IPS-18c (cell line): ENCODE results near the gene BMS1.
"Not testable (repeated sequence)": the region's sequence is repeated elsewhere in the genome, so short reads cannot be mapped to it uniquely, and the experiment has no call there.

Experiments
- H3K4me3 ChIP-seq: 2 replicates; pipeline ENCODE4 v1.7.0; 2013; ENCODE audit warnings: low read depth, mild to moderate bottlenecking, low read length, moderate library complexity; ENCODE audit not compliant: insufficient read depth
- H3K9me3 ChIP-seq: one replicate; pipeline ENCODE4 v1.6.1; 2013; ENCODE audit warnings: mild to moderate bottlenecking, low read length, moderate library complexity; ENCODE audit not compliant: control insufficient read depth, insufficient read depth

BMS1 gene

DNA sequence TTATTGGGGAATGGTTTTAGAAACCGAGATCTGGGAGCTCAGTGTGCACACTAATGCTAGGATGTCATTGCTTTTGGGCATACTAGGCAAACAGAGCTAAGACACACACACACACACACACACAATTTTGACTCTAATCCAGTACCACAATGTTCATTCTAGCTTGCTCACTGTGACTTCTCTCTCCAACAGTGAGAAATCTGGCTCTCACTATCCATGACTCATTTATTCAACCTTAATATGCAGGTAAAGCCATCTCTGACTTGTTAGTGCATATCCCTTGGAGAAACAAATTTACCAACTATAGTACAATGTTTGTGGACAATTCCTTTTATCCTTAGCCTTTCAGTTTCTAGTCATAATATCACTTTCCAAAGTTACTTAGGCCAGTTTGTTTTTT lies 5.9 kb upstream of the BMS1 start:
- Histone ChIP-seq H3K4me3 (no peak overlapping the region), H3K9me3 (peaks cover 3% of the 10 kb centered on the region)

DNA sequence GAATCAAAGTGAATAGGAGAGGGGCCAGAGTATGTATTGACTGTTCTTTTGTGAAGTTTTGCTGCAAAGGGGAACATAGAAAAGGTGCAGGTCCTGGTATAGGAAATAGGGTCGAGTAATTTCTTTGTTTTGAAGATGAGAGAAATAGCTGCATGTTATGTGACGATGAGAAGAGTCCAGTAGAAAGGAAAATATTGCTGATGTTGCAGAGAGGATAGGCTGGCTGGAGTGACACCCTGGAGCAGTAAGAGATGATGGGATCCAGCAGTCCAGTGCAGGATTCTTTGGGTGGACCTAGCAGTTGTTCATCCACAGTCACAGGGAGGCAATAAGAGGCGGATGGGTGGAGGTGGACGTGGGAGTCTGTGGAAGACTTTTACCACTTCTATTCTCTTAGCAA lies 2.1 kb upstream of the BMS1 start:
- no peaks in the 10 kb centered on the region for H3K9me3 ChIP-seq
- no peak overlapping the region for H3K4me3 ChIP-seq

DNA sequence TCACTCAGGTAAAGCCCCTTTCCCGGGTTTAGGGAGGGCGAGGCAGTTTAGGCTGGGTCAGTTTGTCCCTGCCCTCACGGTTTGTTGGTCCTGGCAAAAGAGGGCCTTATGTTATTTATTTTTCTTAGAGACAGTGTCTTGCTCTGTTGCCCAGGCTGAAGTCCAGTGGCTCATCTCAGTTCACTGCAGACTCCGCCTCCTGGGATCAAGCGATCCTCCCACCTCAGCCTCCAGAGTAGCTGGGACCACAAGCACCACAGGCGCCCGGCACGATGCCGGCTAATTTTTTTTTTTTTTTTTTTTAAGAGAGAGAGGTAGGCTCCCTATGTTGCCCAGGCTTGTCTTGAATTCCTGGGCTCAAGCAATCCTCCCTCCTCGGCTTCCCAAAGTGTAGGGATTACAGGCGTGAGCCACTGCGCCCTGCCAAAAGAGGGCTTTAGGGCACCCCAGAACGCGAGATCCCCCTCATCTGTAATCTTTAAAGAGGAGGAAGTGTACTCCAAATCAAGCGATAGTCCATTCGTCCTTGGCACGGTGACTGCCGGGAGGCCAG lies 626 bp upstream of the BMS1 start:
- peak overlapping the region; percentile 92 for H3K4me3 ChIP-seq
- no peaks in the 10 kb centered on the region for H3K9me3 ChIP-seq

DNA sequence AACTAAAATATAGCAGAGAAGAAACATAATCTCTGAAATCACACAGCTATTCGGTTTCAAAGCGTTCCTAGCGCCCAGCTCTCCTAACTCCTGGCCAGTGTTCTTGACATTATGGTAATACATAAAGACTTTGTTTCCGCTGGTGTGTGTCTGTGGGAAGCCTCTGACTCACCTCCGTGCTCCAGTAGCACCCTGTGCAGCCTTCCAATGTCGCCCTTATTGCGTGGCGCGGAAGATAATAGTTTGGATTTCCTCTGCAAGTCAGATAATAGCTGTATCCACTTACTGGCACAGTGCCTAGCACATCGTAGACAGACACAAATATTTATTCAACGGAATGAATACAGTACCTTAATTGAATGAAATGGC lies 570 bp downstream of the BMS1 start:
- Histone ChIP-seq H3K4me3 (peak overlapping the region; percentile 92), H3K9me3 (no peaks in the 10 kb centered on the region)

DNA sequence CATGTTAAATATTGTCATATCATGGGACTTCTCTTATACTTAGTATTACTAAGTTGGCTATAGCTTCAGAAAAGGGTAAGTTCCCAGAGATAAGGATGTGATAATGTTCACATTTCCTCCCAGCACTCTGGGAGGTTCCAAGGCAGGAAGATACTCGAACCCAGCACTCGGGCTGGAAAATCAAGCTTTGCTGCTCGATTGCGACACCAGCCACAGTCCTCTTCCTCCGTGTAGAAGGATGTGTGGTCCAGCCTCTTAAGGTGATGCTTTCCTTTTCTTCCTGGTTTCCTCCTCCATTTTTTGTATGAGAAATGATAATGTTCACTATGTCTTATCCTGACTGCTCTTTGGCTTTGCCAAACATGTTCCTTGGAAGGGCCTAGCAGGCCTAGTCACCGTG lies 3.2 kb downstream of the BMS1 start:
- Histone ChIP-seq H3K9me3 (no peaks in the 10 kb centered on the region), H3K4me3 (no peak overlapping the region)

DNA sequence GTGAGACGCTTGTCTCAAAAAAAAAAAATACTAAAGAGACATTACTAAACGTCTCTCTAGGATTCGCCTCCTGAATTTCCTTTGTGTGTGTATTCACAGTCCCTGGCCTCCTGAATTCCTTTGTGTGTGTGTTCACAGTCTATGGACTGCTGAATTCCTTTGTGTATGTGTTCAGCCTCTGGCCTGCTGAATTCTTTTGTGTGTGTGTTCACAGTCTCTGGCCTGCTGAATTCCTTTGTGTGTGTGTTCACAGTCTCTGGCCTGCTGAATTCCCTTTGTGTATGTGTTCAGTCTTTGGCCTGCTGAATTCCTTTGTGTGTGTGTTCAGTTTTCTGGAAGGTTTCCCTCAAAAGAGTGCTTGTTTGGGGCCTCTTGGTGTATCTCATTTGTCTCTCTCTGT lies 8.2 kb downstream of the BMS1 start:
- no peak overlapping the region for H3K4me3 ChIP-seq
- no peaks in the 10 kb centered on the region for H3K9me3 ChIP-seq

DNA sequence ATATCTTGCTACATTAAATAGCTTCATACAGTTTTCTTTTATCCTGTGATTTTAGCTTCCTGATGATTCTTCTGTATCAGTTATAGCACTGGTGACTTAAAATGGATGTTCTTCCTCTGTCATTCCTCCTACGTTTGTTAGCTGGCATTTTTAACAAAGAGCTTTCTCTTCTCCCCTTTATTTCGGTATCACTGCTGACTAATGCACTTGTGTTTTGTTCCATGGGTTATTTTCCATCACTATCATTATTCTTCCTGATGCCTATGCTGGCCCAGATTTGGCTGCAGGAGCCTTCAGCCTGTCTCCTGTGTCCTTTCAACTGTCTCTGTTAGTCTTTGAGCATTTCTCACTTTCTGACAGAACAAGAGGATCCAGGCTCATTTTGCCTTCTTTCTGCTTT lies 13.1 kb downstream of the BMS1 start:
- H3K9me3 ChIP-seq, result no peaks in the 10 kb centered on the region
- H3K4me3 ChIP-seq, result no peak overlapping the region

DNA sequence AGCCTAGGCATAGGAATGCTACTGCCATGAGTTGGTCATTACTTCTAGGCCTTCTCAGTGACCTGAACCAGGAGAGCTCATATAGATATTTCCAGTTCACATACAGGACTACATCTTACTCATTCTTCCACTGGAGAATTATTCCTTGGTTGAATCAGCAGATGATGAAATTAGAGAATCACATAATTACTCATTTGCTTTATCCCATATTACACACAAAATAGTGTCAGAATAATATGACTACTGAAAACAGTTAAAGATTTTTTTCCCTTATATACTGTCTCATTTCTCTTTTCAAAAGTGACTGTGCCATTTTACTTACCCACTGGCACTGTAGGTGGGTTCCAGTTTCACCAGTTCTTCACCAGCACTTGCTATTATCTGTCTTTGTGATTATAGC lies 18.5 kb downstream of the BMS1 start:
- no peaks in the 10 kb centered on the region for H3K9me3 ChIP-seq
- no peak overlapping the region for H3K4me3 ChIP-seq

DNA sequence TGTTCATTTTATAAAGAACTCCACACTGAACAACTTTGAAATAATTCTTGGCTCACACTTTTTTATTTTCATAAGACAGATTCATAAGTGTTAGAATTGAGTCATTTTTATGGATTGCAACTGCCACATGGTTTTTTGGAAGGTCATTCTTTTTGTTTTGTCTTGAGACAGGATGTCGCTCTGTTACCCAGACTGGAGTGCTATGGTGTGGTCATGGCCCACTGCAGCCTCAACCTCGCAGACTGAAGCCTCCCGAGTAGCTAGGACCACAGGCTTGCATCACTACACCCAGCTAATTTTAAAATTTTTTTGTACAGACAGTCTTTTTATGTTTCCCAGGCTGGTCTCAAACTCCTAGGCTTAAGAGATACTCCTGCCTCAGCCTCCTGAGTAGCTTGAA lies 20.3 kb downstream of the BMS1 start:
- no peak overlapping the region for H3K4me3 ChIP-seq

DNA sequence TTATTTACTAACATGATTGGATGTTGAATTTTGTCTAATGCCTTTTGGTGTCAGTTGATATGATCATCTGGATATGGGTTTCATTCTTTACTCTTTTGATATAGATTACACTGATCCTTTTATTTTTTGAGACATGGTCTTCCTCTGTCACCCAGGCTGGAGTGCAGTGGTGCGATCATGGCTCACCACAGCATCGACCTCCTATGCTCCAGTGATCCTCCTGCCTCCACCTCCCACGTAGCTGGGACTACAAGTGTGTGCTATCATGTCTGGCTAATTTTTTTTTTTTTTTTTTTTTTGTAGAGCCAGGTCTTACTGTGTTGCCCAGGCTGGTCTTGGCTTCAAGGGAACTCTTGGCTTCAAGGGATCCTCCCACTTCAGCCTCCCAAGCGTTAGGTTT lies 27.1 kb downstream of the BMS1 start:
- Histone ChIP-seq H3K4me3 (no peak overlapping the region), H3K9me3 (no peaks in the 10 kb centered on the region)

More for the DNA sequence above, 20.3 kb downstream of the BMS1 start:
- H3K9me3 ChIP-seq, result no peaks in the 10 kb centered on the region

DNA sequence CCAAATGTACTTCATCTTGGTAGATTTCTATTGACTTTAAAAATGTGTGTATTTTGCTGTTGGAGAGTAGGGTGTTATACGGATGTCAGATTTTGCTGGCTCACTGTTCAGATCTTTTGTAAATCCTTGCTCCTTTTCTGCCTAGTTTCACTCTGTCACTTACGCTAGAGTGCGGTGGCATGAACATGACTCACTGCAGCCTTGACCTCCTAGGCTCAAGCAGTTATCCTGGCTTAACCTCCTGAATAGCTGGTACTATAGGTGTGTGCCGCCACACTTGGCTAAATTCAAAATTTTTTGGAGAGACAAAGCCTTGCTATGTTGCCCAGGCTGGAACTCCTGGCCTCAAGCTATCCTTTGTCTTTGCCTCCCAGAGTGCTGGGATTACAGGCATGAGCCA lies 29.4 kb downstream of the BMS1 start:
- Histone ChIP-seq H3K9me3 (no peaks in the 10 kb centered on the region), H3K4me3 (no peak overlapping the region)

DNA sequence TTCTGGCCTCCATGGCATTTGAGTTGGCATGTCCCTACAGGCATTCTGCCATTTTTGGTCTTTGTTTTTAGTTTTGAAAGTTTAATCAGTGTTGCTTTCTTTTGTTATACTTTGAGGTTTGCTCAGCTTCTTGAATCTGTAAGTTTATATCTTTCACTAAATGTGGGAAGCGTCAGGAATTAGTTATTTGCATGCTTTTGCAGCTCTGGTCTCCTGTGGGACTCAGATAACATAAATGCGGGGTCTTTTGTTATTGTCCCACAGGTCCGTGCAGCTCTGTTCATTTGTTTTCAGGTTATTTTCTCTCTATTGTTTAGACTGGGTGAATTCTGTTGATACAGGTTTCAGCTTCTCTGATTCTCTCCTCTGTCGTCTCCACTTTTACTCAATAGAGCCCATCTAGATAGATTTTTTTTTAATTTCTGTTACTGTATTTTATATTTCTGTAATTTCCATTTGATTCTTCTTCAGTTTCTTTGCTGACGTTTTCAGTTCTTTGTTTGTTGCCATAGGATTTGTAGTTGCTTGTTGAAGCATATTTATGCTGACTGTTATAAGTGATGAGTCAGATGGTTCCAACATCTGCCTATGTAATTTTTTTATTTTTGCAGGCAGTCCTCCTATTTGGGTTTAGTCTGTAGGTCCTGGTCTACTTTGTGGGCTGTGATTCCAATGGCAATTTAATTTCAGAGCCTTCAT lies 31.5 kb downstream of the BMS1 start:
- H3K4me3 ChIP-seq, H3K9me3 ChIP-seq: not testable (repeated sequence)

DNA sequence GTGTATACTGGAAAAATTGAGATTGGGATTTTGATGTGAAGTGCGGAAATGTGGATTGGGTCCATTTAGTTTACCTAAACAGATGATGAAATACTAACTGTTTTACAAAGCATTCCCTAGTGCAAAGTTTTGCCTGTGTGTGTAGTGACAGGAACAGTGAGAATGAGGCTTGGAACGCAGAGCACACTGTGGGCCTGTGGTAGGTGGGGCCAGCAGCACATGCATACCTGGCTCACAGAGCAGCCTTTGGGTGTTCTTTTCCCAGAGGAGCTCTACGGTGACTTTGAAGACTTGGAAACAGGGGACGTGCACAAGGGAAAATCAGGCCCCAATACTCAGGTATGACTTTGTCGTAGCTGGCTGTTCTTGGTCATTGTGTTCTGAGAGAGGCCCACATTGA lies 33.7 kb downstream of the BMS1 start:
- not testable (repeated sequence) for H3K9me3 ChIP-seq, H3K4me3 ChIP-seq

DNA sequence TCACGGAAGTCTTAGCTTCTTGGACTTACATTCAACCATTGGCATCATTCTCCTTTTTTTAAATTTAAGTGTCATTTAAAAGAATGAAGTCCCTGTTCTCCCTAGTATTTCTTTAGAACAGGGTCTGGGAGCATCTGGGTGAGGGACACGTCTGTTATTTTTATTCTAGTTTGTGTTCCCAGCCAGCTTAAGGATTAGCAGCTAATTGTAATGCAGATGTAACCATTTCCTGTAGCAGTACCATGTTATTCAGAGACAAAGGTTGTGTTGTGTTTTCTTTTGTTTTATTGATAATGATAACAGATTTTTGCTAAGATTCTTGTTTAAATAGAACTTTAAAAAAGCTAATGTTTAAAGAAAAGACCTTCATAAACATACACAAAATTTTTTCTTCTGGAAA lies 34.3 kb downstream of the BMS1 start:
- Histone ChIP-seq H3K4me3 (no peak overlapping the region), H3K9me3 (no peaks in the 10 kb centered on the region)

DNA sequence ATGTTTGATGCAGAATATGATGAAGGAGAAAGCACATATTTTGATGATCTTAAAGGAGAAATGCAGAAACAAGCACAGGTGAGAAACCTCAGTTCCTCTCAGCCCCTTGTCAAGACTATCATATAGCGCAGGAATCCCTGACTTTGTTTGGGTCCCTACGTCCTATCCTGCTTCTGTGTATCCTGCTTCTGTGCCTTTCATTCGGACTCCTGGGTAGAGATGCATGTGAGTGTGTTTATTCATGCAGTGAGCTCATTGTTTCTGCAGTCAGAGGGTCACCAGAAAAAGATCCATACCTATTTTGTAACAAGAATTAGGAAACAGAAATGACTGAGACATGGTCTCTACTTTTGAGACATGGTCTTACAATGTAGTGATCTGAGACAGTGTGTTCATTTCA lies 34.8 kb downstream of the BMS1 start:
- H3K4me3 ChIP-seq, result not testable (repeated sequence)

DNA sequence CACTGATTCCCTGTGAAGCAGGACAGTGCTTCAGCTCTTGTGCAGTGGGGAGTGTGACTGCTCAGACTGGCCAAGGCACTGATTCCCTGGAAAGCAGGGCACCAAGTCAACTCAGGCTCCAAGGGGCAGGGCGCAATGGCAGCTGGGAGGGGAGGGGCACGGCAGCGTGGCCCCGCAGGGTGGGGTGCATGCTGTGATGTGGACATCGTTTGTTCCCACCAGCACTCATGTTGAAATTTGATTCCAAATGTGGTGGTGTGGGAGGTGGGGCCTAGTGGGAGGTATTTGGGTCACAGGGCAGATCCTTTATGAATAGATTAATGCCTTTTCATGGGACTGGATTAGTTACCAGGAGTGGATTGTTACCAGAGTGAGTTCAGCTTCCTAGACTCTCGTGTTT lies 44.2 kb downstream of the BMS1 start:
- not testable (repeated sequence) for H3K9me3 ChIP-seq, H3K4me3 ChIP-seq

More for the DNA sequence above, 34.8 kb downstream of the BMS1 start:
- H3K9me3 ChIP-seq, result not testable (repeated sequence)

DNA sequence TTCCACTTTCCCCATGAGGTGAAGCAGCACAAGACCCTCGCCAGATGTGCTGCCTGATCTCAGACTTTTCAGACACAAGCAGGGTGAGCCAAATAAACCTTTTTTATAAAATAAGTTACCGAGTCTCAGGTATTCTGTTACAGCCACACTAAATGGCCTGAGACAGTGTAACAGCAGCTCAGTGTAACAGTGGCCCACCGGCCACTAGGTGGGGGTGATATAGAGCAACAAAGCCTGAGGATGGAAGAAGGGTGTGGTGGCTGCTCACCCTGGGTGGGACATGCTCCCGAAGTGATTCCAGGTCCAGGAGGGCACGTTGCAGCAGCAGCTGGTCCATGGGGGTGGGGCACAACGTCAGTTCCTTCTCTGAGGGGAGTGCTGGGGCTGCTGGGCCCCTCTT lies 44.6 kb downstream of the BMS1 start:
- Histone ChIP-seq H3K9me3 (peaks cover 2% of the 10 kb centered on the region), H3K4me3 (no peak overlapping the region)

DNA sequence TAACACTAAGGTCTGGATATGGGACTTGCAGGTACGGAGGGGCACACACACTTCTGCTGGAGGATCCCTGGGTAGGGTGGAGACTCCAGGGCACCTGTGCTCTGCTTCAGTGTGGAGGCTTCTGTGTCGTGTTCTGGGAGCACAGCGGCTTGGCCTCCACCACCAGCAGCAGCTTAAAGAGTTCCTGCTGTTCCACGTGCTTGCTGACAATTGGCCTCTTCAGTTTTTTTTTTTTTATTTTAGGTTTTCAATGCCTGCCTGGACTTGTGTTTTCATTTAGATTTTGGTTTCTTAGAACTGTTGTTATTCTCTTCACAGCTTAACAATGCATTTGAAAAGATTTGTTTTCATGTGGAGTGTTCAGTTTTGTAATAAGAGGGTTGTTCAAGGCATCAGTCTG lies 45.8 kb downstream of the BMS1 start:
- H3K4me3 ChIP-seq, H3K9me3 ChIP-seq: not testable (repeated sequence)

DNA sequence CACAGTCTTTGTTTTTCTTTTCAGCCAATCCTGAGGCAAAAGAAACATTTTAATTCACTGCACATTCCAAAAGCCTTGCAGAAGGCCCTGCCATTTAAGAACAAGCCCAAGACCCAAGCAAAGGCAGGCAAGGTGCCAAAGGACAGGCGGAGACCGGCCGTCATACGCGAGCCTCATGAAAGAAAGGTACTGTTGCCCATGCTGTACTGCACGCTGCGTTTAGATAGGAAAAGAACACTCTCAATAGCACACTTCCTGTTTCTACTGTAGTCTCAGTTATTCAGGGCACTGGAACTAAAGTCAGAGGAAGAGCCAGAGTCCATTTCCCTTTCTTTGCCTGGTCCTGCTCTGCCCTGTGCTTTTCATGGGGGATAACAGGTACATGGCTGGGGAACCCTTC lies 47.6 kb downstream of the BMS1 start:
- no peak overlapping the region for H3K4me3 ChIP-seq
- H3K9me3 ChIP-seq, result no peaks in the 10 kb centered on the region
